ENCODE data around the gene KXD1. TPM values are rescaled to one million over a fixed set of nuclear protein-coding genes. Genes with fewer than 3 reads are reported as not detected.
A peak's percentile ranks its signal among the peaks of the same experiment; 100 is the strongest.

The KXD1 gene
- polyA plus RNA-seq, 2 of the 4 experiments (the other 2 are of a cell fraction): 62.8 to 83.9 TPM

- POLR2A ChIA-PET: no interaction called here
- peak overlapping the region; percentile 66 to 84 for H3K27ac ChIP-seq
- peaks cover 9% of the 10 kb centered on the region; the same call in 1 of the 3 replicates for H3K4me1 ChIP-seq
- CTCF ChIA-PET: interaction anchor here (0.9 to 5.2 kb wide), 15 partner anchors 9 to 269 kb away, joined by 3 to 46 read pairs (median 6); partner anchors contain the start of gene CRLF1
- H3K4me2 ChIP-seq: peak overlapping the region; percentile 82
- no peak for DNase-seq (ENCODE audit: low read depth in 1 of 2, low spot score in 1 of 2)
- peak overlapping the region; percentile 29; the same call in 2 of the 3 replicates for H3K4me3 ChIP-seq
- WGBS (ENCODE audit: missing lambda C conversion rate): 79% methylated on average over 10 of the region's 26 CpGs
- no peak for FAIRE-seq
- H3K9me3 ChIP-seq: no peaks in the 10 kb centered on the region
- no peak for ATAC-seq
- TF ChIP-seq FOSL2 (IDR thresholded peaks at IDR 0.05): no peak
- no peak for TF ChIP-seq FOSL2 (CRISPR knock-in tag; IDR thresholded peaks at IDR 0.05)
- no peak for TF ChIP-seq NPAS2 (CRISPR knock-in tag; IDR thresholded peaks at IDR 0.05; ENCODE audit: borderline replicate concordance)
- TF ChIP-seq BHLHE40 (IDR thresholded peaks at IDR 0.05; ENCODE audit: low read depth, low read length): no peak
- TF ChIP-seq HOXB5 (CRISPR knock-in tag; IDR thresholded peaks at IDR 0.05): no peak
- TF ChIP-seq MAZ (IDR thresholded peaks at IDR 0.05; ENCODE audit: borderline replicate concordance, low read depth, low read length): no peak
These were observed 37.2 kb downstream of the KXD1 start for GRCh38 chr19:18594824-18595373.

DNA sequence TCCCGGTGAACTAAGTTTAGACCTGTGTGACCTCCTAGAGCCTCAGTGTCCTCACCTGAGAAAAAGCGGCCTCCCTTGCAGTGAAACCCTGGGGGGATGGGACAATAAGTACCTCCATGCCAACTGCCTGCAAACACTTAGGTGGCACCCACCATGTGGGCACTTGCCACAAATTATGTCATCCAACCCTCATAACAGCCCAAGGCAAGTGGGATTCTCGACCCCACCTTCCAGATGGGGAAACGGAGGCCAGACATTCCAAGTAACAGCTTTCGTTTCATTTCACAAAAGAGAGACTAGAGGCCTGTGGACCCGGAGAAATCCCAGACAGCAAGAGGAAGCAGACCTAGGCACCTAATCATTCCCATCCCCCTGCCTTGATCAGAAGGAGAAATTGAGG is 37.8 kb downstream of the KXD1 start:
- DNase-seq (ENCODE audit: low read depth in 1 of 2, low spot score in 1 of 2): no peak
- ChIA-PET POLR2A (no interaction called here), CTCF (interaction anchor here (1.9 to 5.2 kb wide), 5 partner anchors 12 to 253 kb away, joined by 4 to 46 read pairs (median 6); partner anchors contain the start of gene CRLF1)
- no peaks in the 10 kb centered on the region for H3K9me3 ChIP-seq
- FAIRE-seq: no peak
- no peak overlapping the region for H3K27ac ChIP-seq
- no peak for ATAC-seq
- no peak overlapping the region for H3K4me2 ChIP-seq
- peaks cover 4% of the 10 kb centered on the region; the same call in 1 of the 3 replicates for H3K4me1 ChIP-seq
- WGBS (ENCODE audit: missing lambda C conversion rate): 88% methylated on average over 5 of the region's 6 CpGs
- no peak overlapping the region for H3K4me3 ChIP-seq
- no peak for TF ChIP-seq EHMT2 (IDR thresholded peaks at IDR 0.05; ENCODE audit: low read depth)
- TF ChIP-seq, protein P1, sequence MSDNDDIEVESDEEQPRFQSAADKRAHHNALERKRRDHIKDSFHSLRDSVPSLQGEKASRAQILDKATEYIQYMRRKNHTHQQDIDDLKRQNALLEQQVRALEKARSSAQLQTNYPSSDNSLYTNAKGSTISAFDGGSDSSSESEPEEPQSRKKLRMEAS (IDR thresholded peaks at IDR 0.05): no peak
- TF ChIP-seq RCOR1 (IDR thresholded peaks at IDR 0.05; ENCODE audit: low read depth, low read length): no peak
- TF ChIP-seq HMGXB4 (CRISPR knock-in tag; IDR thresholded peaks at IDR 0.05; ENCODE audit: borderline replicate concordance): no peak

DNA sequence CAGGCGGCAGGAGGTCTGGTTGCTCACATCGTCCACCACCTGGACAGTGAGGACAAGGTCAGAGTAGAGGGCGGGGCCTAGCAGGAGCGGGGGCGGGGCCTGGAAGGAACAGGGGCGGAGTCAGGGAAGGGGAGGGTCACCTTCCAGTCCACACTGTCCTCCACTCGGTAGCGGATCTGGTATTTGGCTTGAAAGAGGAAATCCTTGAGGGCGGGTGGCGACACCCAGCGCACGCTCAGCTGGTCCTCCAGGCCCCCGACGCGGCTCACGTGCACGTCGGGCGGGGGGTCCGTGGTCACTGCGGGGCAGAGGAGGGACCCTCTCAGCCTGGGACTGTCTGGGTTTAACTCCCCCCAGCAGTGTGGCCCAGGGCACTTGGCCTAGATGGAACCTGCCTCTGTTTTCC is 39.1 kb downstream of the KXD1 start:
- H3K27ac ChIP-seq: no peak overlapping the region
- WGBS (ENCODE audit: missing lambda C conversion rate): 84% methylated on average over 15 of the region's 21 CpGs
- H3K9me3 ChIP-seq: no peaks in the 10 kb centered on the region
- POLR2A ChIA-PET: interaction anchor here (0.6 kb wide), 1 partner anchor 98 kb away, joined by 3 read pairs; no protein-coding TSS in a partner anchor
- peak; percentile 66 to 72; a peak in 5 of 6 replicates for ATAC-seq
- FAIRE-seq: no peak
- peak in 1 of 2 experiments; percentile 45 for DNase-seq (ENCODE audit: low read depth in 1 of 2, low spot score in 1 of 2)
- CTCF ChIA-PET: interaction anchor here (0.6 to 4.5 kb wide), 5 partner anchors 18 to 270 kb away, joined by 3 to 19 read pairs (median 3); no protein-coding TSS in a partner anchor
- H3K4me2 ChIP-seq: no peak overlapping the region
- peaks cover 4% of the 10 kb centered on the region; the same call in 1 of the 3 replicates for H3K4me1 ChIP-seq
- TF ChIP-seq MAFK (IDR thresholded peaks at IDR 0.05; ENCODE audit: partially characterized antibody) (no peak), MYC (IDR thresholded peaks at IDR 0.05; ENCODE audit: borderline replicate concordance, low read length) (no peak), BHLHE40 (IDR thresholded peaks at IDR 0.05; ENCODE audit: low read depth, low read length) (no peak), HES2 (IDR thresholded peaks at IDR 0.05) (no peak), ESRRA (IDR thresholded peaks at IDR 0.05; ENCODE audit: borderline replicate concordance, low read length) (no peak), HDAC2 (IDR thresholded peaks at IDR 0.05) (no peak), PHF8 (IDR thresholded peaks at IDR 0.05; ENCODE audit: borderline replicate concordance, low read depth) (no peak), TFCP2L1 (CRISPR knock-in tag; IDR thresholded peaks at IDR 0.05) (no peak), FOSL2 (IDR thresholded peaks at IDR 0.05) (no peak), FOSL2 (CRISPR knock-in tag; IDR thresholded peaks at IDR 0.05) (no peak), CEBPB (IDR thresholded peaks at IDR 0.05) (no peak), USF2 (IDR thresholded peaks at IDR 0.05) (no peak), TP53 (CRISPR knock-in tag; IDR thresholded peaks at IDR 0.05) (no peak), HOXA7 (CRISPR knock-in tag; IDR thresholded peaks at IDR 0.05) (no peak), BCL3 (IDR thresholded peaks at IDR 0.05) (no peak)
- TF ChIP-seq, protein P2, sequence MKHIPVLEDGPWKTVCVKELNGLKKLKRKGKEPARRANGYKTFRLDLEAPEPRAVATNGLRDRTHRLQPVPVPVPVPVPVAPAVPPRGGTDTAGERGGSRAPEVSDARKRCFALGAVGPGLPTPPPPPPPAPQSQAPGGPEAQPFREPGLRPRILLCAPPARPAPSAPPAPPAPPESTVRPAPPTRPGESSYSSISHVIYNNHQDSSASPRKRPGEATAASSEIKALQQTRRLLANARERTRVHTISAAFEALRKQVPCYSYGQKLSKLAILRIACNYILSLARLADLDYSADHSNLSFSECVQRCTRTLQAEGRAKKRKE (CRISPR knock-in tag; IDR thresholded peaks at IDR 0.05; ENCODE audit: low read depth): no peak
- TF ChIP-seq, protein P3, sequence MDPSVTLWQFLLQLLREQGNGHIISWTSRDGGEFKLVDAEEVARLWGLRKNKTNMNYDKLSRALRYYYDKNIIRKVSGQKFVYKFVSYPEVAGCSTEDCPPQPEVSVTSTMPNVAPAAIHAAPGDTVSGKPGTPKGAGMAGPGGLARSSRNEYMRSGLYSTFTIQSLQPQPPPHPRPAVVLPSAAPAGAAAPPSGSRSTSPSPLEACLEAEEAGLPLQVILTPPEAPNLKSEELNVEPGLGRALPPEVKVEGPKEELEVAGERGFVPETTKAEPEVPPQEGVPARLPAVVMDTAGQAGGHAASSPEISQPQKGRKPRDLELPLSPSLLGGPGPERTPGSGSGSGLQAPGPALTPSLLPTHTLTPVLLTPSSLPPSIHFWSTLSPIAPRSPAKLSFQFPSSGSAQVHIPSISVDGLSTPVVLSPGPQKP (IDR thresholded peaks at IDR 0.05; ENCODE audit: low read depth, low read length): no peak
- TF ChIP-seq, protein P4, sequence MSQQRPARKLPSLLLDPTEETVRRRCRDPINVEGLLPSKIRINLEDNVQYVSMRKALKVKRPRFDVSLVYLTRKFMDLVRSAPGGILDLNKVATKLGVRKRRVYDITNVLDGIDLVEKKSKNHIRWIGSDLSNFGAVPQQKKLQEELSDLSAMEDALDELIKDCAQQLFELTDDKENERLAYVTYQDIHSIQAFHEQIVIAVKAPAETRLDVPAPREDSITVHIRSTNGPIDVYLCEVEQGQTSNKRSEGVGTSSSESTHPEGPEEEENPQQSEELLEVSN (IDR thresholded peaks at IDR 0.05; ENCODE audit: borderline replicate concordance, low read depth): no peak
- no peak overlapping the region for H3K4me3 ChIP-seq
